ENCODE data around the gene PALD1. TPM values are rescaled to one million over a fixed set of nuclear protein-coding genes. Genes with fewer than 3 reads are reported as not detected.
A peak's percentile ranks its signal among the peaks of the same experiment; 100 is the strongest.

Gene PALD1
- total RNA-seq, 6 donors from 2014 or later, result 8.9 to 25.4 (median 13.4) TPM

DNA sequence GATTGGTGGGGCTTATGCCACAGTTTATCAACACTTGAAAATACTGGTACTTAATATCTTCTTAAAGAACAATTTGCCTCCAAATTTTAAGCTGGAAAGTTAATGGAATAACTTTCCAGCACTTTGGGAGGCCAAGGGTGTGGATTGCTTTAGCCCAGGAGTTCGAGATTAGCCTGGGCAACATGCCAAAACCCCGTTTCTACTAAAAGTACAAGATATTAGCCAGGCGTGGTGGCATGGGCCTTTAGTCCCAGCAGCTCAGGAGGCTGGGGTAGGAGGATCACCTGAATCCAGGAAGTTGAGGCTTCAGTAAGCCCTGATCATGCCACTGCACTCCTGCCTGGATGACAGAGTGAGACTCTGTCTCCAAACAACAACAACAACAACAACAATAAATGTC is 68.0 kb downstream of the PALD1 start:
- no peak overlapping the region for H3K4me3 ChIP-seq
- TF ChIP-seq, protein P1, sequence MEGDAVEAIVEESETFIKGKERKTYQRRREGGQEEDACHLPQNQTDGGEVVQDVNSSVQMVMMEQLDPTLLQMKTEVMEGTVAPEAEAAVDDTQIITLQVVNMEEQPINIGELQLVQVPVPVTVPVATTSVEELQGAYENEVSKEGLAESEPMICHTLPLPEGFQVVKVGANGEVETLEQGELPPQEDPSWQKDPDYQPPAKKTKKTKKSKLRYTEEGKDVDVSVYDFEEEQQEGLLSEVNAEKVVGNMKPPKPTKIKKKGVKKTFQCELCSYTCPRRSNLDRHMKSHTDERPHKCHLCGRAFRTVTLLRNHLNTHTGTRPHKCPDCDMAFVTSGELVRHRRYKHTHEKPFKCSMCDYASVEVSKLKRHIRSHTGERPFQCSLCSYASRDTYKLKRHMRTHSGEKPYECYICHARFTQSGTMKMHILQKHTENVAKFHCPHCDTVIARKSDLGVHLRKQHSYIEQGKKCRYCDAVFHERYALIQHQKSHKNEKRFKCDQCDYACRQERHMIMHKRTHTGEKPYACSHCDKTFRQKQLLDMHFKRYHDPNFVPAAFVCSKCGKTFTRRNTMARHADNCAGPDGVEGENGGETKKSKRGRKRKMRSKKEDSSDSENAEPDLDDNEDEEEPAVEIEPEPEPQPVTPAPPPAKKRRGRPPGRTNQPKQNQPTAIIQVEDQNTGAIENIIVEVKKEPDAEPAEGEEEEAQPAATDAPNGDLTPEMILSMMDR (IDR thresholded peaks at IDR 0.05), result no peak
- TF ChIP-seq EP300 (IDR thresholded peaks at IDR 0.05) (no peak), POLR2AphosphoS5 (IDR thresholded peaks at IDR 0.05) (no peak), POLR2A (IDR thresholded peaks at IDR 0.05) (no peak)
- H3K27me3 ChIP-seq, result no peaks in the 10 kb centered on the region
- peaks cover 0 to 74% (median 14%) of the 10 kb centered on the region in 4 donors for H3K36me3 ChIP-seq
- DNase-seq (no peak), ATAC-seq (ENCODE audit: low FRiP score in 2 of 2) (no peak)
- 15 to 35% methylated on average over 3 of the region's 3 CpGs for WGBS, 2 donors
- peaks cover 3 to 5% (median 4%) of the 10 kb centered on the region in 4 donors for H3K4me1 ChIP-seq
- no peaks in the 10 kb centered on the region for H3K9me3 ChIP-seq
- H3K27ac ChIP-seq, result no peak overlapping the region

DNA sequence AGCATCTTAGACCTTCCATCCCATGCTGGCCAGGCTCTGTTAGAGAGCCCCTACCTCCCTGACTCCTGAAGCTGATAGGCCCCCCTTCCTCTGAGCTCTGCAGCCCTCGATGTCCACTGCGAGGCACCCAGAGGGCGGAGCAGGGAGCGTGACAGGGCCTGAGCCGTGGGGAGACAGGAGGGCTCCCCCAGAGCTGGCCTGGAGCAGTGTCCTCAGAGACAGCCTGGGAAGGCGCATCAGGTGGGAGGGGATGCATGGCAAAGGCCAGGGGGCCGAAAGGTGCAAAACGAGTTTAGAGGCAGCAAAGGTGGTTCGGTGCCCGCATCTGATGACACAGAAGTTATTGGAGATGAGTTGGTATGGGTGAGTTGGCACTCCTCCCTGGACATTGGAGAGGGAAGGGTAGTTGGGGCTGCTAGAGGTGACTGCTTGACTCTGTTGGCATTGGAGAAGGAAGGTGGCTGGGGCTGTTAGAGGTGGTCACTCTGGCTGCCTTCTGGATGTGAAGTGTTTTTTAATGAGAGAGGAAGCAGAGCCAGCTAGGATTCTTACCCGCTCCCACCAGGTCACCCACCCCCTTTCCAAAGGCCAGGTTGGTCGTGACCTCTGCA is 70.9 kb downstream of the PALD1 start:
- no peak for TF ChIP-seq POLR2A (IDR thresholded peaks at IDR 0.05)
- no peak for TF ChIP-seq POLR2AphosphoS5 (IDR thresholded peaks at IDR 0.05)
- no peak for TF ChIP-seq EP300 (IDR thresholded peaks at IDR 0.05)
- TF ChIP-seq, protein P1 (IDR thresholded peaks at IDR 0.05), result no peak
- DNase-seq, result no peak
- H3K36me3 ChIP-seq, result peaks cover 0 to 62% (median 10%) of the 10 kb centered on the region in 4 donors
- no peaks in the 10 kb centered on the region for H3K27me3 ChIP-seq
- no peak overlapping the region for H3K27ac ChIP-seq
- ATAC-seq (ENCODE audit: low FRiP score in 2 of 2), result no peak
- WGBS, 2 donors, result 79 to 94% methylated on average over 11 to 12 of the region's 12 CpGs
- peaks cover 4 to 15% (median 8%) of the 10 kb centered on the region in 4 donors for H3K4me1 ChIP-seq
- no peaks in the 10 kb centered on the region for H3K9me3 ChIP-seq
- no peak overlapping the region for H3K4me3 ChIP-seq

DNA sequence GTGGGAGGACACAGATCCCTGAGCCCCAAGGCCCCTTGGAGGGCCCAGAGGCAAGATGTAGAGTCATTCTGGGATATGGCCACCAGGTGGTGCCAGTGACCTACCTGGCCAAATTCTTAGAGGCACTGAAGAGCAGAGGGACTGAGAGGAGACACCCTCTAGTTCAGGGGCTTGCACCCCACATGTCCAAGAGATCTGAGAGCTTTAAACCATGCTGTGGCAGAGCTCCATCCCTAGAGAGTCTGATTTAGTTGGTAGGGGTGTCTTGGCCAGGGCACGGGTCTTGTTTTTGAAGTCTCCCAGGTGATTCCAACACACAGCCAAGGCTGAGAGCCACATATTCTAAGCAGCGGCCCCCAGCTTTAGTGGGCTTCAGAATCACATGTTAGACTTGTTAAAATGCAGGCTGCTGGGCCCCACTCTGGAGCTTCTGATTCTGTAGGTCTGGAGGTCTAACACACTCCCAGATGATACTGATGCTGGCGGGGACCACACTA is 71.4 kb downstream of the PALD1 start:
- H3K27me3 ChIP-seq, result no peaks in the 10 kb centered on the region
- no peaks in the 10 kb centered on the region for H3K9me3 ChIP-seq
- ATAC-seq (ENCODE audit: low FRiP score in 2 of 2) (peak; percentile 61 to 83), DNase-seq (peak in 1 of 2 donors; percentile 70)
- H3K4me3 ChIP-seq, result no peak overlapping the region
- WGBS, 2 donors, result 90 to 100% methylated on average over 3 of the region's 3 CpGs
- no peak overlapping the region for H3K27ac ChIP-seq
- H3K4me1 ChIP-seq, result peaks cover 4 to 15% (median 8%) of the 10 kb centered on the region in 4 donors
- H3K36me3 ChIP-seq, result peaks cover 0 to 60% (median 7%) of the 10 kb centered on the region in 4 donors
- no peak for TF ChIP-seq EP300 (IDR thresholded peaks at IDR 0.05)
- TF ChIP-seq POLR2A (IDR thresholded peaks at IDR 0.05), result no peak
- TF ChIP-seq, protein P1 (IDR thresholded peaks at IDR 0.05), result peak; percentile 80 to 94 (median 88)
- no peak for TF ChIP-seq POLR2AphosphoS5 (IDR thresholded peaks at IDR 0.05)

DNA sequence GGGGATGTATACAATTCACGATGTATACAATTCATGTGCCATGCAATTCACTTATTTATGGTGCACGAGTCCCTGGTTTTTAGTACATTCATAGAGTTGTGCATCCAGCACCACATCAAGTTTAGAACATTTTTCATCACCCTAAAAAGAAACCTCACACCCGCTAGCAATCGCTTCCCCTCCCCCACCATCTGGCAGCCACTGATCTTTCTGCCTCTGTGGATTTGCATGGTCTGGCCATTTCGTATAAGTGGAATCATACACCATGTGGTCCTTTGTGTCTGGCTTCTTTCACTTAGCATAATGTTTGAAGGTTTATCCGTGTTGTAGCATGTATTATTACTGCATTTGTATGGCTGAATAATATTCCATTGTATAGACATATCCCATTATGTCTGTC is 71.9 kb downstream of the PALD1 start:
- ATAC-seq (ENCODE audit: low FRiP score in 2 of 2) (no peak), DNase-seq (no peak)
- H3K27me3 ChIP-seq, result no peaks in the 10 kb centered on the region
- TF ChIP-seq POLR2A (IDR thresholded peaks at IDR 0.05) (no peak), EP300 (IDR thresholded peaks at IDR 0.05) (no peak), POLR2AphosphoS5 (IDR thresholded peaks at IDR 0.05) (no peak)
- TF ChIP-seq, protein P1 (IDR thresholded peaks at IDR 0.05), result no peak
- peaks cover 4 to 15% (median 8%) of the 10 kb centered on the region in 4 donors for H3K4me1 ChIP-seq
- no peak overlapping the region for H3K27ac ChIP-seq
- no peak overlapping the region for H3K4me3 ChIP-seq
- no peaks in the 10 kb centered on the region for H3K9me3 ChIP-seq
- 81 to 88% methylated on average over 6 of the region's 6 CpGs for WGBS, 2 donors
- H3K36me3 ChIP-seq, result peaks cover 0 to 64% (median 9%) of the 10 kb centered on the region in 4 donors

Measured in upper lobe of left lung (tissue), 6 donors.